Activated naive CD4-positive, alpha-beta T cell (primary cell): ENCODE measurements around the gene PTPN2.
"Not testable (repeated sequence)": the region's sequence is repeated elsewhere in the genome, so short reads cannot be mapped to it uniquely, and the experiment has no call there.

ENCODE experiments used
- DNase-seq, 4 experiments: peaks; one replicate each; lab custom pipeline; 2025; lab: John Stamatoyannopoulos, UW

The PTPN2 gene

DNA sequence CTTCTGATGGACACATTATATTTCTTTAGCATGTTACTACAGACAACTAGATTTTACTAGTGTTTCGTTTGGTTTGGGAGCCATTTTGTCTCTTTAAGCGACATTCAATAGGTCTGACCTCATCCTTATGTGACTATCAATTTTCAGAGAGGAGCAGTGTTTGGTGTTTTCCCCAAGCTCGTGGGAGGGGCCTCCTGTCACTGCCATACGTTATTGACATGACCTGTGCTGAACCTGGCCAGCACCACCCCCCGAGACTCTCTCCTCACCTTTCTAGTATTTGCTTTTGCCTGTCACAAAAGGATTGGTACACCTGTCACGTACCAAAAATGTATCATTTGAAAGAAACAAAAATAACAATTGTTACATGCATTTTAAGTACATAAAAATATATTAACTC lies 111.9 kb downstream of the PTPN2 start:
- DNase-seq, result no peak

- no peak for DNase-seq
Observed at GRCh38 chr18:12770469-12771219, 113.4 kb downstream of the PTPN2 start.

- no peak for DNase-seq
Observed at GRCh38 chr18:12769644-12770440, 114.2 kb downstream of the PTPN2 start.

DNA sequence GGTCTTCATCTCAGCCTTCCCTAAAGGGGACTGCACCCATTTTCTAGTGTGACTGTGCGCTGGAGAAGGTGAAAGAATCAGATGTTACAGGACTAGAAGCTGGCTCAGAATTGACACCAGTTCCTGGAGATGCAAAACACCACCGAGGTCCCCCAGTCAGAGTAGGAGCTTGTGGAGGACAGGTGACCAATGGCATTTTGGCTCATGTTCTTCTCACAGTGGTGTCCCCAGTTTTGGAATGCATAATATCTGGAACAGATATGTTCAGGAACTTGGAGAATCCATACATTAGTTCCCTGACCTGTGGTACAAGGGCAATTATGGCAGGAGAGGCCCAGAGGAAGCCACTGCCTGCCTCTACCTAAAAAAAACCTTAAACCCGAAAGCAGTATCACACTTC lies 114.9 kb downstream of the PTPN2 start:
- no peak for DNase-seq

- DNase-seq, result no peak
Observed at GRCh38 chr18:12768625-12769024, 115.4 kb downstream of the PTPN2 start.

- no peak for DNase-seq
Observed at GRCh38 chr18:12767580-12768155, 116.4 kb downstream of the PTPN2 start.

- DNase-seq, result no peak
Observed at GRCh38 chr18:12766986-12767433, 117.0 kb downstream of the PTPN2 start.

GRCh38 chr18:12765586-12765985 lies 118.5 kb downstream of the PTPN2 start:
- DNase-seq, result no peak

DNA sequence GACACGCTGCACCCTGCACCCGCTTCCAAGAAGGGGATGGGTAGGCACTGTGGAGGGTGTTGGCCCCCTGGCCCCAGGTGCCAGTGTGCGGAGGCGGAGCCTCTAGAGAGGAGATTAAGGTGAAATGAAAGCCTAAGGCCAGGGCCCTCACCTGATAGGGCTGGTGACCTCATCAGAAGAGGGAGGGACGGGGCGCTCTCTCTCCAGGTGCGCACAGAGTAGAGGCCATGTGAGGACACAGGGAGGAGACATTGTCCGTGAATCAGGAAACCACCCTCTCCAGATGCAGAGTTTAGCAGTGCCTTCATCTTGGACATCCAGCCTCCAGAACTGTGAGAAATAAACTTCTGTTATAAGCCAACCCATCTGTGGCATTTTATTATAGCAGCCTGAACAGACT lies 118.9 kb downstream of the PTPN2 start:
- DNase-seq, result no peak

DNA sequence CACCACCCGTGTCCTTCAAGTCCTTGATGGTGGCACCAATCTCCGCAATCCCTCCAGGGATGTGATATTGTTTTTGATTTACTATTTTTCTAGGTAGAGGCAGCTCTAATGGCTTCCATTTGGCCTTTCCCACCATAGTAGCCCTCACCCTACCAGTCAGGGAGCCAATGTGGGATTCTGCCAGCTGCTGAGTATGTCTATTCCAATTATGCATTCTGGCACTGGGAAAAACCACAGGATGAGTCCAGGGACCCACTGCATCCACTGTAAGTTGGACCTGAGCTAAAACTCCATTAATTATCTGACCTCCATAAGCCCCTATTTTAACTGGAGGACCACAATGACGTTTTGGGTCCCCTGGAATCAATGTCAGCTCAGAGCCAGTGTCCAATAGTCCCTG lies 125.5 kb downstream of the PTPN2 start:
- DNase-seq, result not testable (repeated sequence)

GRCh38 chr18:12756619-12757239 lies 127.3 kb downstream of the PTPN2 start:
- DNase-seq, result not testable (repeated sequence)

GRCh38 chr18:12755606-12756005 lies 128.4 kb downstream of the PTPN2 start:
- DNase-seq, result not testable (repeated sequence)

- DNase-seq, result no peak
Observed at GRCh38 chr18:12754511-12754910, 129.5 kb downstream of the PTPN2 start.

- no peak for DNase-seq
Observed at GRCh38 chr18:12751891-12752290, 132.1 kb downstream of the PTPN2 start.

GRCh38 chr18:12751503-12751884 lies 132.5 kb downstream of the PTPN2 start:
- DNase-seq, result no peak

DNA sequence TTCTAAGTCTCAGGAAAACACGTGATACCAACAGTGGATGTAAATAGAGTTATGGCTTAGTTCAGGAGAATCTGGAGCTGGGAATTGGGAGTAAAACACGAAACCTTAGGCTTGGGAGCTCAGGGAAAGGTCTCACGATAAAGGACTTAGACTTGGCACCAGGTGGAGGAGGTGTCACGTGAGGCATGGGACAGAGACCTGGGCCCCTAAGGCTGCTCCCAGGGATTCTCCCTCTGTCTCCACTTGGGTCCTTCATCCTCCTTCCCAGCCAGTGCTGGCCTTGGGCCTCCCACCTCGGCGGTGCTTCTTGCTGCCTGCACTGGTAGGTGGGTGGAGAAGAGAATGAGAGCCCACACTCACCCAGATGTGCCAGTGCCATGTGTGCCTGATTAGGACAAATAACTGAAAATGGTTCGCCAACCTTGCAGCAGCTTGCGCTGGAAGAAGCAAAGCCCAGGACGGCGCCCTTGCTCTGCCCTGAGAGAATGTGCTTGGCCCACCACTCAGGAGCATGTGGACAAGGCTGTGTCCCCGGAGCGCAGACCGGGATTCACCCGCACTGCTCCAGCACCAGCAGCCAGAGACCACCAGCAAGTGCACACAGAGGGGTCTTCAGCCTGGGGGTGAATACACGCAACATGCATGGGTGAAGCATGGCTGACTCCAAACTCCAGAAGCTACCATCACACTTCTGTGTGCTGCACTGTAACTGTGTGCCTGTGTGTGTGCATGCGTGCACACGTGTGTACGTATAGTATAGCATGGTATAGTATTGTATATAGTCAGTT lies 133.1 kb downstream of the PTPN2 start:
- no peak for DNase-seq

DNA sequence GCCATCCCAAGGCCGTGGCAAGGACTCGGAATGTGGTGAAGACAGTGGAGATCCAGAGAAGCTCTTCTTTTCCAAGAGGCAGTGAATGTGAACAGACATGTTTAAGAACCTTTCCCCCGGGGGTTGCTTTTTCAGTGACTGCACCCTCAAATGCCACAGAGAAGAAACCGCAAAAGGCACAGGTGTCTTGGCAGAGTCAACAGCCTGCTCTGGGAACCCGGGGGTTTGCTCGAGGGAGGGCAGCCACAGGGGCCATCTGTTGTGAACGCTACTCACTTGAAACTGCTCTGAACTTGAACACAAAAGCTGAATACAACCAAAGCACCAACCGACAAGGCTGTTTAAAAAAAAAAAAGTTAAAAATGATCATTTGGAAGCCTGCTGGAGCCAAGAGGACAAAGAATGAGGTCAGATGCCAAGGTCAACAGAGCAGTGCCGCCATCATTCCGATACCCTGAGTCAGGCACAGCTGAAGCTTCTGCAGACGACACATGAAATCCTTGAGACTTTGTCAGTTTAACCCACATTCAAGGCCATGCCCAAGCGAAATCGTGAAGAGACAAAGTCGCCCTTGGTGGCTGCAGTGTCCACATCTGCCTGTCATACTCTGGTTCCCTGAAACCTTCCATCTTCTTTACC lies 133.8 kb downstream of the PTPN2 start:
- DNase-seq, result no peak

DNA sequence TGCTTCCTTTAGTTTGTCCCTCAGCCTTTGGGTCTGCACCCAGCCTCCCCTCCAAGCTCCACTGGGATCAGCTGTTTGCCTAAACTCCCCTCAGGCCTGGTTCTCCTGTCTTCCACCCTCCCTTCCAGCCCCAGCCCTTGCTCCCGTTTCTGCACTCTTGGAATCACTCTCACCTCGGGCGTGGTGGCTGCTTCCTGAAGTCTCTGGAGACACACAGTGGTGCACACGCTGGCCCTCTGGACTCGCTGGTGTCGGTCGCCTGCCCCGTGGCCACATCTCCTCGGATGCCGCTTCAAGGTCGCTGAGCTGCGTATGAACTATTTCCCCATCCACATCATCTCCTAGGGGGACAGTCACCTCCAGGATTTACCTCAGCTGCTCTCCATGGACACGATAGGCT lies 134.9 kb downstream of the PTPN2 start:
- no peak for DNase-seq

- DNase-seq, result no peak
Observed at GRCh38 chr18:12748671-12749070, 135.4 kb downstream of the PTPN2 start.

GRCh38 chr18:12747530-12748315 lies 136.3 kb downstream of the PTPN2 start:
- DNase-seq, result no peak
